ENCODE results near the gene NFKBIE. TPM values are rescaled to one million over a fixed set of nuclear protein-coding genes. Genes with fewer than 3 reads are reported as not detected.

The NFKBIE gene
- total and polyA plus RNA-seq, 9 of the 15 experiments (the other 6 are each of a cell fraction or from before 2014, with no cell fraction given), result 2.1 to 16.4 (median 11.7) TPM

- TF ChIP-seq ZNF318 (IDR thresholded peaks at IDR 0.05; ENCODE audit: borderline replicate concordance in 1 of 2, low read depth in 1 of 2) (no peak), FOXA1 (IDR thresholded peaks at IDR 0.05; ENCODE audit: borderline replicate concordance) (no peak), NR0B1 (IDR thresholded peaks at IDR 0.05; ENCODE audit: partially characterized antibody) (no peak), HDAC2 (IDR thresholded peaks at IDR 0.05) (peak; percentile 67), ZNF77 (CRISPR knock-in tag; IDR thresholded peaks at IDR 0.05) (no peak), HNRNPH1 (optimal IDR thresholded peaks at IDR 0.05; ENCODE audit: low read depth, low read length) (no peak), NFE2L1 (tag; IDR thresholded peaks at IDR 0.05; ENCODE audit: borderline replicate concordance, low read depth) (no peak), C11orf30 (IDR thresholded peaks at IDR 0.05; ENCODE audit: low read depth) (no peak), ZNF280B (CRISPR knock-in tag; IDR thresholded peaks at IDR 0.05) (no peak), E2F1 (CRISPR knock-in tag; IDR thresholded peaks at IDR 0.05) (no peak), SIN3A (IDR thresholded peaks at IDR 0.05; ENCODE audit: borderline replicate concordance in 2 of 2, control insufficient read depth in 1 of 2, low read depth in 2 of 2, low read length in 2 of 2) (peak in 1 of 2 experiments; percentile 91; a peak in 1 of 4 replicates), RFX5 (IDR thresholded peaks at IDR 0.05; ENCODE audit: low read depth, low read length) (0 out of 2 replicates have a peak, but pooled peaks have one; percentile 18), GTF2F1 (IDR thresholded peaks at IDR 0.05; ENCODE audit: low read depth, low read length) (no peak)
Observed at GRCh38 chr6:44245912-44246662, 19.3 kb downstream of the NFKBIE start (continued).
